Astrocyte of the spinal cord (primary cell): ENCODE data around the gene ISL2.

Experiments
- DNase-seq: peaks from one replicate; pipeline ENCODE4 v3.0.0; 2011; ENCODE audit warnings: low read depth, low spot score
- H3K4me3 ChIP-seq: 2 replicates; pipeline ENCODE4 v1.5.1; 2011; ENCODE audit warnings: low read depth, mild to moderate bottlenecking, low read length, moderate library complexity
- CTCF ChIP-seq: IDR thresholded peaks from 2 replicates; pipeline ENCODE4 v1.5.1; 2012; ENCODE audit warnings: low read depth, mild to moderate bottlenecking, low read length, inconsistent platforms
- in situ Hi-C: cut with HindIII; loops from 2 replicates; pipeline ENCODE4 v1.10.0; 2017; ENCODE audit warnings: low sequenced_read_pairs

Gene ISL2

DNA sequence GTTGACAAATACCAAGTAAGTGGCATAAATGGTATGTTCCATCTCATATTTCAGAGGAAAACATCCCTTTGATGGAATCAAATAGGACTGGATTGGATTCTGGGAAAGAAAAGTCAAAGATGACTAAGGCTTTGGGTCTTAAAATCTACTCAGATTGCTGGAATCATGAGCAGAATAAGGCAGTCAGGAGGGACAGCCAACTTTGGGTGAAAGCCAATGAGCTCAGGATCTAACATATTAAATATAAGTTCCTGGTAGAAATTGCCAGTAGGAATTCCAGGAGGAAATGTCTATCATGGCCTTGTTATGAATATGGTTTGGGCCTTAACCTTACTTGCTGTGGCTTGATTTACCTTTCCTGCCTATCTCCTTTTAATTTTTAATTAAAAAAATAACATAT, 55.3 kb downstream of the ISL2 start:
- in situ Hi-C loops: no loop called here
- no peak overlapping the region for H3K4me3 ChIP-seq
- no peak for DNase-seq
- no peak for TF ChIP-seq CTCF
